A673 (cell line): ENCODE measurements around the gene INSR.

Experiments
- CTCF ChIP-seq: fragments of 300-800, 200-600 bp; sonication (generic); conservative IDR thresholded peaks from 2 replicates; pipeline ENCODE4 v1.5.1; 2017; ENCODE audit warnings: low read depth, mild to moderate bottlenecking, antibody characterized with exemption, low read length, moderate library complexity, mixed read lengths
- EZH2 ChIP-seq: fragments of 200-600 bp; sonication (generic); IDR thresholded peaks from 2 replicates; pipeline ENCODE4 v1.6.1; 2017; ENCODE audit warnings: borderline replicate concordance, low read depth, mild to moderate bottlenecking, mixed read lengths, antibody characterized with exemption, low read length; ENCODE audit not compliant: poor library complexity, severe bottlenecking

- TF ChIP-seq CTCF (no peak), EZH2 (no peak)
Measured at GRCh38 chr19:7264858-7265257, 29.4 kb downstream of the INSR start.
